Esophagus squamous epithelium (tissue), 4 donors: ENCODE data around the gene ERCC8.

Experiments used
- POLR2A ChIP-seq, 4 donors: fragments of 450-650 bp; IDR thresholded peaks; one replicate each; pipeline ENCODE4 v1.6.1; 2017; ENCODE audit warnings: antibody characterized with exemption in 4 of 4, mild to moderate bottlenecking in 4 of 4, moderate library complexity in 3 of 4
- TF ChIP-seq, protein P1 (sequence below), 6 experiments: fragments of 450-650 bp in 4 of 6; fragments of 200-600 bp in 2 of 6; sonication (generic) in 2 of 6; IDR thresholded peaks; one replicate each; pipeline ENCODE4 v1.5.1; 2016 to 2019; ENCODE audit warnings: antibody characterized with exemption in 6 of 6, mild to moderate bottlenecking in 4 of 6, moderate library complexity in 4 of 6

DNA sequence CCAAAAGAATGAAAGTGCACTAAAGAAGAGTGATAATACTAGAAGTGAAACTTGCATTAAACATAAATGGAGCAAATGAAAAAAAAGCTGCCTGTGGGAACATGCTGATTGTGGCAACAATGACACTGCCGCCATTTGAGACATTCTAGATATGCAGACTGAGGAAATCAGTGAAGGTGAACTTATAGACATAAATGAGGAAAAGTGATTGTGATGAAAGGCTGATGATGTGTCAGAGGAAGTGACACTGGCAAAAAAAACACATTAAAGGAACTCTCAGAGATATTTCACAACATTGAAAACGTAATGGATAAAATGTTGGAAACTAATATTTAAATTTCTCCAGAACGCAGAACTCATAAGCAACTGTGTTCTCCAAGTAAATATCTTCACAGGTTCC is 1.2 kb downstream of the ERCC8 start:
- TF ChIP-seq, protein P1, sequence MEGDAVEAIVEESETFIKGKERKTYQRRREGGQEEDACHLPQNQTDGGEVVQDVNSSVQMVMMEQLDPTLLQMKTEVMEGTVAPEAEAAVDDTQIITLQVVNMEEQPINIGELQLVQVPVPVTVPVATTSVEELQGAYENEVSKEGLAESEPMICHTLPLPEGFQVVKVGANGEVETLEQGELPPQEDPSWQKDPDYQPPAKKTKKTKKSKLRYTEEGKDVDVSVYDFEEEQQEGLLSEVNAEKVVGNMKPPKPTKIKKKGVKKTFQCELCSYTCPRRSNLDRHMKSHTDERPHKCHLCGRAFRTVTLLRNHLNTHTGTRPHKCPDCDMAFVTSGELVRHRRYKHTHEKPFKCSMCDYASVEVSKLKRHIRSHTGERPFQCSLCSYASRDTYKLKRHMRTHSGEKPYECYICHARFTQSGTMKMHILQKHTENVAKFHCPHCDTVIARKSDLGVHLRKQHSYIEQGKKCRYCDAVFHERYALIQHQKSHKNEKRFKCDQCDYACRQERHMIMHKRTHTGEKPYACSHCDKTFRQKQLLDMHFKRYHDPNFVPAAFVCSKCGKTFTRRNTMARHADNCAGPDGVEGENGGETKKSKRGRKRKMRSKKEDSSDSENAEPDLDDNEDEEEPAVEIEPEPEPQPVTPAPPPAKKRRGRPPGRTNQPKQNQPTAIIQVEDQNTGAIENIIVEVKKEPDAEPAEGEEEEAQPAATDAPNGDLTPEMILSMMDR (IDR thresholded peaks at IDR 0.05), result no peak
- TF ChIP-seq POLR2A (IDR thresholded peaks at IDR 0.05), result no peak
